Peyer's patch (tissue), 4 donors: ENCODE measurements around the gene DGCR8. TPM values are rescaled to one million over a fixed set of nuclear protein-coding genes. Genes with fewer than 3 reads are reported as not detected.

Source experiments
- DNase-seq, 3 donors: peaks; one replicate each; pipeline ENCODE4 v3.0.0-alpha.2; 2017 to 2019
- H3K27ac ChIP-seq, 4 donors: fragments of 200-600 bp; sonication (generic); one replicate each; pipeline ENCODE4 v1.5.1; 2016 to 2019
- H3K27me3 ChIP-seq, 2 donors: fragments of 200-600 bp; sonication (generic); one replicate each; pipeline ENCODE4 v1.5.1; 2019
- H3K36me3 ChIP-seq, 3 donors: fragments of 200-600 bp; sonication (generic); one replicate each; pipeline ENCODE4 v1.5.1; 2016 to 2019
- H3K4me1 ChIP-seq, 4 donors: fragments of 200-600 bp; sonication (generic); one replicate each; pipeline ENCODE4 v1.5.1; 2016 to 2019
- H3K4me3 ChIP-seq, 4 donors: fragments of 200-600 bp; sonication (generic); 1 replicate in 3 of 4; 2 replicates in 1 of 4; pipeline ENCODE4 v1.5.1; 2016 to 2019; ENCODE audit warnings: mild to moderate bottlenecking in 1 of 4
- H3K9me3 ChIP-seq, 4 donors: fragments of 200-600 bp; sonication (generic); one replicate each; pipeline ENCODE4 v1.5.1; 2016 to 2019; ENCODE audit warnings: mild to moderate bottlenecking in 1 of 4
- POLR2A ChIP-seq, 2 donors: fragments of 450-650 bp; IDR thresholded peaks; one replicate each; pipeline ENCODE4 v1.5.1; 2017; ENCODE audit warnings: antibody characterized with exemption in 2 of 2, mild to moderate bottlenecking in 2 of 2, moderate library complexity in 2 of 2
- total RNA-seq, 4 donors: library from RNA; depleted of rRNA; stranded (reverse); fragments of >200 nt; gene quantifications; one replicate each; pipeline ENCODE4 v1.1.0, GENCODE V29; 2016
- TF ChIP-seq, protein P1 (sequence below), 6 experiments: fragments of 450-650 bp in 4 of 6; fragments of 200-600 bp in 2 of 6; sonication (generic) in 1 of 6; IDR thresholded peaks; one replicate each; pipeline ENCODE4 v1.5.1; 2017 to 2019; ENCODE audit warnings: antibody characterized with exemption in 6 of 6, mild to moderate bottlenecking in 3 of 6, moderate library complexity in 1 of 6

Gene DGCR8
- total RNA-seq, 4 donors from 2014 or later, result 40.6 to 138 (median 64.9) TPM

DNA sequence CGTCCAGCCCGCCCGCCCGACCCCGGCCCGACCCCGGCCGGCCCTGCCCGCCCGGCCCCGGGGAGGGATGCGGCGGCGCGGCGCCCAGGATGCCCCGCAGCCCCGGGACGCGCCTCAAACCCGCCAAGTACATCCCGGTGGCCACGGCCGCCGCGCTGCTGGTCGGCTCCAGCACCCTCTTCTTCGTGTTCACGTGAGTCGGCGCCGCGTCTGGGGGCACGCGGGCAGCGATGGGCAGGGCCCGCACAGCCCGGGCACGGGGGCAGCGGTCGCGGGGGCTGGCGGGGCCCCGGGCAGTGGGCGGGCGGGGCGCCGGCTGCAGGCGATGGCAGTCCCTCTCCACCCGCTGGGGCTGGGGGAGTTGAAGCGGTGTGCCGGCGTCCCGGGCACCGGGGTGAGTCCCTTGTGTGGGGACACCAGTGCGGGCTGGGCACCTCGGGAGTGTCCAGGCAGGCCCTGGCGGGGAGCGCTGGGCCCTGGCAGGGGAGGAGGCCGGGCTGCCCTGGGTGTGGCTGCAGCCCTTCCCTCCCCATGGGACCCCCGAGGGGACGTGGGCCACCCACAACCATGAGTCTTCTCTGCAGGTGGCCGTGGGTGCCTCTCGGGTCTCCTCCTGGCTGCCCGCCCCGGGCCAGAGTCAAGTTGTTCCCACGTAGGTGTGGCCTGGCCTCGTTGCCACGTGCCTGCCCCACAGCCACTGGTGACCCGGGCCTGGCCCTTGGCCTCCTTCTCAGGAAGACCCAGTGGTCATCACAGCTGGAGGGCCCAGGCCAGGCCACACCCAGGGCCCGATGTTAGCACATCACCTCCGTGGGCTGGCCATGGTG lies 52.0 kb downstream of the DGCR8 start:
- no peaks in the 10 kb centered on the region for H3K9me3 ChIP-seq
- peak overlapping the region in 3 of 4 donors; percentile 70 to 93 (median 74) for H3K27ac ChIP-seq
- H3K27me3 ChIP-seq, result no peaks in the 10 kb centered on the region
- no peak for TF ChIP-seq POLR2A (IDR thresholded peaks at IDR 0.05)
- TF ChIP-seq, protein P1, sequence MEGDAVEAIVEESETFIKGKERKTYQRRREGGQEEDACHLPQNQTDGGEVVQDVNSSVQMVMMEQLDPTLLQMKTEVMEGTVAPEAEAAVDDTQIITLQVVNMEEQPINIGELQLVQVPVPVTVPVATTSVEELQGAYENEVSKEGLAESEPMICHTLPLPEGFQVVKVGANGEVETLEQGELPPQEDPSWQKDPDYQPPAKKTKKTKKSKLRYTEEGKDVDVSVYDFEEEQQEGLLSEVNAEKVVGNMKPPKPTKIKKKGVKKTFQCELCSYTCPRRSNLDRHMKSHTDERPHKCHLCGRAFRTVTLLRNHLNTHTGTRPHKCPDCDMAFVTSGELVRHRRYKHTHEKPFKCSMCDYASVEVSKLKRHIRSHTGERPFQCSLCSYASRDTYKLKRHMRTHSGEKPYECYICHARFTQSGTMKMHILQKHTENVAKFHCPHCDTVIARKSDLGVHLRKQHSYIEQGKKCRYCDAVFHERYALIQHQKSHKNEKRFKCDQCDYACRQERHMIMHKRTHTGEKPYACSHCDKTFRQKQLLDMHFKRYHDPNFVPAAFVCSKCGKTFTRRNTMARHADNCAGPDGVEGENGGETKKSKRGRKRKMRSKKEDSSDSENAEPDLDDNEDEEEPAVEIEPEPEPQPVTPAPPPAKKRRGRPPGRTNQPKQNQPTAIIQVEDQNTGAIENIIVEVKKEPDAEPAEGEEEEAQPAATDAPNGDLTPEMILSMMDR (IDR thresholded peaks at IDR 0.05), result no peak
- peak; percentile 24 to 65 (median 60) for DNase-seq
- peaks cover 0 to 6% (median 0%) of the 10 kb centered on the region in 3 donors for H3K36me3 ChIP-seq
- peak overlapping the region; percentile 92 to 100 (median 95) for H3K4me3 ChIP-seq
- peaks cover 0 to 39% (median 24%) of the 10 kb centered on the region in 4 donors for H3K4me1 ChIP-seq

DNA sequence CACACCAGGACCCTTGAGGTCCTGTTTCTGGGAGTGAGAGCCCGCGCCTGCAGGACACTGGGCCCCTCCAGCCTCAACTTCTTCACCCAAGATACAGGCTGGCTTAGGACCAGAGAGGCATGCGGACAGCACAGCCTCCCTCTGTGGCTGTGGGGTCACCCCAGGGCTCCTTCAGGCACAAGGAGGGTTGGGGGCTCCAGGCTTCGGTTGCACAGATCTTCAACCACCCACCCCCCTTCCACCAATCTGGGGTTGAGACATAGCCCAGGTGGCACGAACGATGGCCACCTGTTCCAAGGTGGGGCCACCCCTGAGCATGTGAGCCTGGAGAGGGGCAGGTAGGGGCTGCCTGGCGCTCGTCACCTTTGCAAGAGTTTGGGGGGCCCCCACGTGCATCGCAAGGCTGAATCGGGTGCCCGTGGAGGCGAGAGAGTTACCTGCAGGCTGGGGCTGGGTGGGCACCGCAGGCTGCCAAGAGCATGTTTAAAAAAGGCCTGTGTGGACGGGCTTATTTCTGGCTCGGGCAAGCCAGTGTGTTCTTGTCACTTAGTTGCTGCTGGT lies 52.7 kb downstream of the DGCR8 start:
- Histone ChIP-seq H3K4me1 (peaks cover 0 to 46% (median 24%) of the 10 kb centered on the region in 4 donors), H3K4me3 (peak overlapping the region; percentile 92 to 100 (median 95)), H3K27ac (peak overlapping the region in 1 of 4 donors; percentile 74), H3K9me3 (no peaks in the 10 kb centered on the region), H3K36me3 (no peaks in the 10 kb centered on the region), H3K27me3 (no peaks in the 10 kb centered on the region)
- no peak for DNase-seq
- no peak for TF ChIP-seq POLR2A (IDR thresholded peaks at IDR 0.05)
- TF ChIP-seq, protein P1 (IDR thresholded peaks at IDR 0.05), result no peak

DNA sequence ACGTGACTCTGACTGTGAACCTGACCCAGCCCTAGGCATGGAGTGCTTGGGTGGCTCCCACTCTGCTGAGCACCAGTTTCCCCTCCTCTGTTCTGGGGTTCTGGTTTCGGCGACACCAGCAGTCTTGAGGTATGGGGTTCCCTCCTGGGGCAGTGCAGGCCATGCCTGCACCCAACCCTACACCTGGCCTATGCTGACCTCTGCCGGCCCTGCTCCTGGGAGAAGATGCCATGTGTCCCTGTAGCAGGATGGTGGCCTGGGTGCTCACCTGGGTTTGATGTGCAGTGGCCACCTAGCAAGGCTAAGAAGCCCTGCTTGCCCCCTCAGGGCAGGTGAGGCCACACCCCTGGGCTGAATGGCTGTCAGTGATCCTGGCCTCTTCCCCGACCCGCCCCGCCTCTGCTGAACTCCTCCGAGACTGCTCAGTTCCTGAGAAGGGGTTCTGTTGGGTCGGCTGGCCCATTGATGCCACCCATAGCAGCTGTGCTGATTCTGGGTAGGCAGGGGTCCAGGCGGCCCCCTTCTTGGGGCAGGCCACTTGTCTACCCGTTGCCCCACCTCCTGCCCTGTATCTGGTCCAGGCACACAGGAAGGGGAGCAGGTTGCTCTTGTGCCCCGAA lies 54.0 kb downstream of the DGCR8 start:
- DNase-seq, result no peak
- Histone ChIP-seq H3K27me3 (no peaks in the 10 kb centered on the region), H3K36me3 (no peaks in the 10 kb centered on the region), H3K4me1 (peaks cover 0 to 49% (median 24%) of the 10 kb centered on the region in 4 donors), H3K9me3 (no peaks in the 10 kb centered on the region), H3K4me3 (no peak overlapping the region), H3K27ac (no peak overlapping the region)
- TF ChIP-seq, protein P1 (IDR thresholded peaks at IDR 0.05), result no peak
- no peak for TF ChIP-seq POLR2A (IDR thresholded peaks at IDR 0.05)

DNA sequence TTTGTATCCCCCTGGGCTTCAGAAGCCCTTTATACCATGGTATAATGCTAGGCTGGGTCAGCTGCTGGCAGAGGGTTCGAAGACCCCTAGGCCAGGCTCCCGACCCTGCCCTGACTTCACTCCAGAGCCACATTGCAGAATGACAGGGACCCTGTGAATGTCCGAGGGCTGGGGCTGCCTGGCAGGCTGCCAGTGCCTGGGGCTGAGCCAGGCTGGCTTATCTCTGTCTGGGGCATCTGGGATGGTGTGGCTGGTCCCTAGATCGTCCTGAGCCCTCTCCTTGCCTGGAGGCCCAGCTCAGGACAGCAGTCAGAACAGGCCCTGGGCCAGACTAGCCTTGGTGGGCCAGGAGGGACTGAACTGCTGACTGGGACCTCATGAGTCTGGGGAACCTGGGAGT lies 55.2 kb downstream of the DGCR8 start:
- peaks cover 0 to 46% (median 20%) of the 10 kb centered on the region in 4 donors for H3K4me1 ChIP-seq
- no peak overlapping the region for H3K27ac ChIP-seq
- TF ChIP-seq, protein P1 (IDR thresholded peaks at IDR 0.05), result no peak
- TF ChIP-seq POLR2A (IDR thresholded peaks at IDR 0.05), result no peak
- H3K9me3 ChIP-seq, result no peaks in the 10 kb centered on the region
- DNase-seq, result no peak
- no peaks in the 10 kb centered on the region for H3K27me3 ChIP-seq
- H3K36me3 ChIP-seq, result peaks cover 0 to 7% (median 0%) of the 10 kb centered on the region in 3 donors
- no peak overlapping the region for H3K4me3 ChIP-seq

DNA sequence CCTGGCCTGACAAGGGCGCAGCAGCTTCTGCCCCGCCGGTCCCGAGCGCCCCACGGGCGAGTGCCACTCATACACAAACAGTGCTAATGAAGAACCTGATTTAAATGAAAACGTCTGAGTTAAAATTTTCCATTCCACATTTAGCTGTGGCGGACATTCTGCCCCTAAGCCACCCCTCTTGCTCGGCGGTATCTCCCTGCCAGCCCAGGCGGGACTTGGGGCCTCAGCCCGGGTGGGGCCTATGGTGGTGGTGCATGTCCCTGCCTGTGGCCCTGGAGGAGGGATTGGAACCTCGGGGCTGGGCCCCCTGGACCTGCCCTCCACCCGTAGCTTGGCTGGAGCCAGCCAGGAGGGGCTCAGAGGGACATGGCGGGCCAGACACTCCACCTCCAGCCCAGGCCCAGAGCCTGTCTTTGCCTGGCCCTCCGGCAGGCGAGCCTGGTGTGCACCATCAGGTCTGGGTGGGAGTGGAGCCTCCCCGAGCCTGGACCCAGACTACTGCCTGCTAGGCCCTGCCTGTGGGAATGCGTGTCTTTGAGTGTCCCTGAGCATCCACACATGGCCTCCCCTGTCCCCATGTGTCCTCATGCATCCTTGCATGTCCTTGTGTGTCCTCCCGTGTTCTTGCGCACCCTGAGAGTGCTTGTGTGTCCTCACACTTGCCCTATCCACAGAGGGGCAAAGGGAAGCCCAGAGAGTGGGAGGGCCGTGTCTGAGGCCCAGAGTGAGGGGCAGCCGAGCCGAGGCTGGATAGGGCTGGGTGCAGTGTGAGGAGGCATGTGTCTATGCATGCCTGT lies 56.0 kb downstream of the DGCR8 start:
- H3K27ac ChIP-seq, result no peak overlapping the region
- H3K36me3 ChIP-seq, result peaks cover 0 to 8% (median 0%) of the 10 kb centered on the region in 3 donors
- TF ChIP-seq, protein P1 (IDR thresholded peaks at IDR 0.05), result no peak
- TF ChIP-seq POLR2A (IDR thresholded peaks at IDR 0.05), result no peak
- no peaks in the 10 kb centered on the region for H3K9me3 ChIP-seq
- no peak overlapping the region for H3K4me3 ChIP-seq
- H3K27me3 ChIP-seq, result no peaks in the 10 kb centered on the region
- H3K4me1 ChIP-seq, result peaks cover 0 to 39% (median 16%) of the 10 kb centered on the region in 4 donors
- no peak for DNase-seq
